Amniotic stem cell (primary cell): Measurements from ENCODE around the gene GPR6.

Experiments used
- DNase-seq: peaks from one replicate; lab custom pipeline; 2025; lab: John Stamatoyannopoulos, UW

GPR6 gene

GRCh38 chr6:109978174-109979032 is at the start of gene GPR6:
TSS of gene GPR6 (plus strand) at chr6:109978311. CDS start at chr6:109979113, 802 bp downstream.
- DNase-seq = no peak

DNA sequence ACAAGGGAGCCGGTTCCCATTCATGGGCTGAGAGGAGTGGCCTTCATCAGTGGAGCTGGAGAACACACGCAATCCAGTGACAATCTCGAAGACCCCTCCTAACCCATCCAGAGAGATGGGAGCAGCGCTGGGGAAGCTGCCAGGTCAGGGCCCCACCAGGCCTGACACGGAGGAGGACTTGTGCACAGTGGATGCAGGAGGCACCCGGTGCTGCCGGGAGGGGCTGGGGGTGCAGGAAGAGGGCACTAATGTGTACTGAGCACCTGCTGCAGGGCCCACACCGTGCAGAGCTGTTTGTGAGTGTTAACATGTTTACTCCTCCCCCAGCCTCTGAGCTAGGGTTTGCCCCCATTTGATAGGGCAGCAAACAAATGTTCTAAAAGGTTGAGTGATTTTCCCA is 43.8 kb upstream of the GPR6 start:
- no peak for DNase-seq

- DNase-seq = no peak
These were observed 38.5 kb upstream of the GPR6 start for GRCh38 chr6:109939654-109940053.

GRCh38 chr6:109944448-109944847 is 33.7 kb upstream of the GPR6 start:
- DNase-seq = no peak

DNA sequence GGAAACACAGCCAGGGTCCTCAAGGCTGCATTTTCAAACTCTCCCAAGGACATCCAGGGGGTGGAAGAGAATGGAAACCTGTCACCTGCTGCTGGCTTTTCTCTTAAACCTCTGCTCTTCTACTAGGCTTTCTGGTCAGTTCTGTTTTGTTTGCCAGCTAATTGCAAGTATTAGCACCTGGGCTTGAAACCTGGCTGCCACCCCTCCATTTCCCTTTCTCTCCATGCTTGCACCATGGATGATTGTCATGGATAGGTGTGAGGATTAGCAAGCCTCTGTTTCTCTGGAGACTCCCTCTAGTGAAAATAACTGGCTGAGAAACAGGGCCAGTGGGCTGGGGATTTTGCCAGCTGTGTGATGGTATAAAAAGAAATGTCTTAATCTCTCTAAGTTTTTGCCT is 33.0 kb upstream of the GPR6 start:
- no peak for DNase-seq

- no peak for DNase-seq
These were observed 31.1 kb upstream of the GPR6 start for GRCh38 chr6:109946979-109947378.

GRCh38 chr6:109949281-109950065 is 28.6 kb upstream of the GPR6 start:
- DNase-seq = no peak

- DNase-seq = no peak
These were observed 22.6 kb upstream of the GPR6 start for GRCh38 chr6:109955491-109955890.

DNA sequence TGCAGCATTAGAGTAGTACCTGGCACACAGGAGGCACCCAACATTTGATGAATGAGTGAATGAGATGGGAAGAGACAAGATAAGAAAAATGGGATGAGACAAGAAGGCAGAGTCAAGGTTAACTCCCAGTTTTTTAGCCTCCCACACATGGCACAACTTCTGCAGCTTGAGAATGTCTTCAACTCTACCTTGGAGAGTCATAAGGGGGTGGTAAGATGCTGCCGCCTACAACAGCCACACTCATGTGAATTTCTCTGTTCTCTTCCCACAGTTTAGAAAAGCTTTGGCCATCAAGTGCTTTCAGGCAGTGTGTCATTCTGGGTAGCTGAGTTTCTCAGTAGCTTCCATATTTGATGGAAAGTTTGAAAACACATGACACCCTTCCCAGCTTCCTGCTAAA is 19.5 kb upstream of the GPR6 start:
- no peak for DNase-seq

- DNase-seq = no peak
These were observed 16.5 kb upstream of the GPR6 start for GRCh38 chr6:109961611-109962041.

DNA sequence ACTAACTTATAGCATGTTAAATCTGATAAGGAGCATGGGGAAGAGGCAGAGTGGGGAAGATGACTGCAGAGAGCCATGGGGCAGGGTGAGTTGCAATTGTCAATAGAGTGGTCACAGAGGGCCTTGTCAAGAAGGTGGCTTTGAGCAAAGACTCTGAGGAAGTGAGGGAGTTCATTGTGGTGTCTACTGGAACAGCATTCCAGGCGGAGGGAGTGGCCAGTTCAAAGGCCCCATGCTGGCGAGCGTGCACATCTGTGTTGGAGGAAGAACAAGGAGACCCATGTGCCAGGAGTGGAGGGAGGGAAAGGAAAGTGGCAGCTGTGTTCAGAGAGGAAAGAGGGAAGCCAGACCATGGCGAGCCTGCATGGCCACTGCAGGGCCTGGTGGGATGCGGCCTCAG is 15.8 kb upstream of the GPR6 start:
- no peak for DNase-seq

GRCh38 chr6:109963598-109964170 is 14.4 kb upstream of the GPR6 start:
- DNase-seq = no peak

- no peak for DNase-seq
These were observed 13.2 kb upstream of the GPR6 start for GRCh38 chr6:109964949-109965348.

DNA sequence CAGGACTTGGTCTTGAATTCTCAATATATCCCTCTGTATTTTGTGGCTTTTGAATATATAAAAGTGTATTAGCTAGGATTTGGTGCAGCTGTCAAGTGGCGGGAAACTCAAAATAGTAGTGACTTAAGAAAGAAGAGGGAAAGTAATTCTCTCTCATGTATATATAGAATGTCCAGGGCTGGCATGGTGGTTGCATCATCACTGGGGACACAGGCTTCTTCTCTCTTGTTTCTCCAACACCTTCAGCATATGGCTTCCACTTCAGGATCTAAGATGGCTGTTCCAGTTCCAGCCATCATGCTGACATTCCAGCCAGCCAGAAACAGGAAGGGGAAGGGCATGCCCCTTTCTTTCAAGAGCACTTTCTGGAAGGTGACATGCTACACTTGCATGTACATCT is 11.8 kb upstream of the GPR6 start:
- no peak for DNase-seq

- no peak for DNase-seq
These were observed 329 bp upstream of the GPR6 start for GRCh38 chr6:109977791-109978173.

- no peak for DNase-seq
These were observed 1.2 kb downstream of the GPR6 start for GRCh38 chr6:109979033-109979921.

DNA sequence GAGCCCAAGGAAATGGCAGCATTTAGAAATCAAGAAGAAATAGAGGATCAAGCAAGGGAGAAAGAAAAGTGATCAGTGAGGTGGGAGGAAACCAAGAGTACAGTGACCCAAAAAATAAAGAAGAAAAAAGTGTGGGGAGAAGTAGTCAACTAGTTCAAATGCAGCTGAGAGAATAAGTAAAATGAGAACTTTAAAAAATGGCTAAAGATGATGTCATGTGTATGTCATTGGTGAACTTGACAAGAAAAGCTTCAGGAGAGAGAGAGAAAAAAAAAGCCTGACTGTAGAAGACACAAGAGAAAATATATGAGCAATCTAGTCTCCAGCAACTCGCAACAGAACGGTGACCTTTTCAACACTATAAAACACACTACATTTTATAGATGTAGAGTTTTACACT is 6.3 kb downstream of the GPR6 start:
- no peak for DNase-seq

- DNase-seq = no peak
These were observed 9.1 kb downstream of the GPR6 start for GRCh38 chr6:109987196-109987595.

GRCh38 chr6:109991201-109992101 is 13.3 kb downstream of the GPR6 start:
- no peak for DNase-seq

DNA sequence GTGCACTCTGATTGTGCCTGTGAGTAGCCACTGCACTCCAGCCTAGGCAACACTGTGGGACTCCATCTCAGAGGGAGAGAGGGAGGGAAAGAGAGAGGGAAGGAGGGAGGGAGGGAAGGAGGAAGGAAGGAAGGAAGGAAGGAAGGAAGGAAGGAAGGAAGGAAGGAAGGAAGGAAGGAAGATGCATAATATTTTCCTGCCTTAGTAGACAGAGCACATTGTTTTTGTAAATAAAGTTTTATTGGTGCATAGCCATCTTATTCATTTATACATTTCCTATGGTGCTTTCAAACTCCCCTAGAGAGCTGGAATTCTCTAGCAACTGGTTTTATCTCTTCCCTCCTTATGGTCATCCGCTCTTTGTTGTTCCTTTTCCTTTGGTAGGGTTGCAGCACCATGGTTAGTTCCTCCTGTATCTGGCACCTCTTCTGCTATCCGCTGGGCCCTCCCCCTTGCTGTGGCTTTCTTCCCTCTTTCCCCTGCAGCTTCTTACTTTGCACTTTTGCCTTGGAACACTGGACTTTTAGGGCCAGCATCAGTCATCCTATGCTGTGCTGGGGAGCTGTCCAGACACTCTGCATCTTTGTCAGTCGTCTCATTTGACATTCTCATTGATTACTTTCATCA is 20.2 kb downstream of the GPR6 start:
- DNase-seq = no peak
